Right atrium auricular region (tissue), 2 donors: Measurements from ENCODE around the gene AFF4. TPM values are rescaled to one million over a fixed set of nuclear protein-coding genes. Genes with fewer than 3 reads are reported as not detected.
A peak's percentile ranks its signal among the peaks of the same experiment; 100 is the strongest.

Experiments
- DNase-seq: peaks from one replicate; pipeline ENCODE4 v3.0.0-alpha.2; 2019; ENCODE audit warnings: low spot score
- H3K27ac ChIP-seq, 2 donors: fragments of 200-600 bp; sonication (generic); 1 replicate in 1 of 2; 2 replicates in 1 of 2; pipeline ENCODE4 v1.5.1; 2016 to 2019
- H3K27me3 ChIP-seq, 2 donors: fragments of 200-600 bp; sonication (generic); one replicate each; pipeline versions ENCODE4 v1.5.1 to v1.6.0; 2017 to 2019
- H3K36me3 ChIP-seq: fragments of 200-600 bp; sonication (generic); one replicate; pipeline ENCODE4 v1.5.1; 2016
- H3K4me1 ChIP-seq, 2 donors: fragments of 200-600 bp; sonication (generic); one replicate each; pipeline versions ENCODE4 v1.5.1 to v1.6.0; 2017 to 2019
- H3K4me3 ChIP-seq, 2 donors: fragments of 200-600 bp; sonication (generic); 1 replicate in 1 of 2; 2 replicates in 1 of 2; pipeline ENCODE4 v1.5.1; 2017 to 2019; ENCODE audit warnings: mild to moderate bottlenecking in 1 of 2, moderate library complexity in 1 of 2
- H3K9me3 ChIP-seq, 2 donors: fragments of 200-600 bp; sonication (generic); one replicate each; pipeline ENCODE4 v1.5.1; 2019
- CTCF ChIP-seq, 2 donors: fragments of 200-600 bp; sonication (generic); IDR thresholded peaks; one replicate each; pipeline ENCODE4 v1.5.1; 2019; ENCODE audit warnings: antibody characterized with exemption in 2 of 2
- total RNA-seq, 2 donors: library from RNA; depleted of rRNA; stranded (reverse); fragments of >200 nt; gene quantifications; one replicate each; pipeline ENCODE4 v1.1.0, GENCODE V29; 2016

The AFF4 gene
- total RNA-seq, 2 donors from 2014 or later = 36.8 to 47.3 TPM

- no peak overlapping the region for H3K27ac ChIP-seq
- no peak for DNase-seq
Measured at GRCh38 chr5:132836852-132837251, 126.6 kb downstream of the AFF4 start.

GRCh38 chr5:132834057-132834456 is 129.4 kb downstream of the AFF4 start:
- no peak for DNase-seq
- no peak overlapping the region for H3K27ac ChIP-seq
- H3K27me3 ChIP-seq = no peaks in the 10 kb centered on the region
- no peaks in the 10 kb centered on the region for H3K9me3 ChIP-seq
- H3K4me1 ChIP-seq = peaks cover 0 to 17% of the 10 kb centered on the region in 2 donors
- no peaks in the 10 kb centered on the region for H3K36me3 ChIP-seq
- H3K4me3 ChIP-seq = no peak overlapping the region
- TF ChIP-seq CTCF (IDR thresholded peaks at IDR 0.05) = no peak

More at GRCh38 chr5:132836852-132837251, 126.6 kb downstream of the AFF4 start:
- Histone ChIP-seq H3K36me3 (no peaks in the 10 kb centered on the region), H3K9me3 (no peaks in the 10 kb centered on the region), H3K4me1 (peaks cover 0 to 4% of the 10 kb centered on the region in 2 donors), H3K4me3 (no peak overlapping the region), H3K27me3 (no peaks in the 10 kb centered on the region)
- TF ChIP-seq CTCF (IDR thresholded peaks at IDR 0.05) = no peak

GRCh38 chr5:132832612-132833011 is 130.8 kb downstream of the AFF4 start:
- no peaks in the 10 kb centered on the region for H3K36me3 ChIP-seq
- no peak for DNase-seq
- no peak overlapping the region for H3K27ac ChIP-seq
- peaks cover 0 to 23% of the 10 kb centered on the region in 2 donors for H3K4me1 ChIP-seq
- no peaks in the 10 kb centered on the region for H3K9me3 ChIP-seq
- H3K4me3 ChIP-seq = no peak overlapping the region
- no peaks in the 10 kb centered on the region for H3K27me3 ChIP-seq
- no peak for TF ChIP-seq CTCF (IDR thresholded peaks at IDR 0.05)

GRCh38 chr5:132831095-132831860 is 132.2 kb downstream of the AFF4 start:
- Histone ChIP-seq H3K36me3 (no peaks in the 10 kb centered on the region), H3K4me1 (peaks cover 0 to 25% of the 10 kb centered on the region in 2 donors), H3K27ac (peak overlapping the region in 1 of 2 donors; percentile 72), H3K9me3 (no peaks in the 10 kb centered on the region), H3K4me3 (peak overlapping the region in 1 of 2 donors; percentile 74), H3K27me3 (no peaks in the 10 kb centered on the region)
- DNase-seq = no peak
- no peak for TF ChIP-seq CTCF (IDR thresholded peaks at IDR 0.05)

GRCh38 chr5:132830436-132831094 is 132.9 kb downstream of the AFF4 start, which contains the start of gene SHROOM1:
Gene SHROOM1 (minus strand): TSS chr5:132830647. CDS start chr5:132826140, 4,507 bp downstream.
- peak within 1 kb of the TSS; percentile 62 to 74 for H3K4me3 ChIP-seq
- H3K27me3 ChIP-seq = no peaks in the 10 kb centered on the region
- H3K9me3 ChIP-seq = no peaks in the 10 kb centered on the region
- TF ChIP-seq CTCF (IDR thresholded peaks at IDR 0.05) = no peak
- peak within 1 kb of the TSS; percentile 65 to 72 for H3K27ac ChIP-seq
- DNase-seq = no peak
- peaks cover 0 to 31% of the 10 kb centered on the region in 2 donors for H3K4me1 ChIP-seq
- no peaks in the 10 kb centered on the region for H3K36me3 ChIP-seq
